Ectodermal cell (in vitro differentiated cells): ENCODE measurements around the gene RASA1.

Experiments
- H3K27ac ChIP-seq: 2 replicates; pipeline ENCODE4 v1.7.0; 2013; ENCODE audit warnings: mild to moderate bottlenecking, low read depth, low read length; ENCODE audit not compliant: insufficient read depth, poor library complexity, severe bottlenecking
- H3K27me3 ChIP-seq: 2 replicates; pipeline ENCODE4 v1.7.0; 2013; ENCODE audit warnings: mild to moderate bottlenecking, low read length; ENCODE audit not compliant: insufficient read depth, control insufficient read depth, poor library complexity, severe bottlenecking
- H3K36me3 ChIP-seq: one replicate; pipeline ENCODE4 v1.7.0; 2013; ENCODE audit warnings: low read length; ENCODE audit not compliant: control insufficient read depth, insufficient read depth
- H3K4me1 ChIP-seq: one replicate; pipeline ENCODE4 v1.7.0; 2013; ENCODE audit warnings: low read length; ENCODE audit not compliant: control insufficient read depth, insufficient read depth
- H3K4me3 ChIP-seq: 2 replicates; pipeline ENCODE4 v1.7.0; 2013; ENCODE audit warnings: low read depth, low read length, control low read depth; ENCODE audit not compliant: insufficient read depth
- H3K9me3 ChIP-seq: 2 replicates; pipeline ENCODE4 v1.7.0; 2013; ENCODE audit warnings: mild to moderate bottlenecking, low read length, moderate library complexity; ENCODE audit not compliant: control insufficient read depth
- WGBS, 2 experiments: methylation state at CpG; one replicate each; pipeline ENCODE4 v1.1.7; 2013; ENCODE audit warnings: missing lambda C conversion rate in 2 of 2; 5-methylcytosine and 5-hydroxymethylcytosine counted together

Gene RASA1

GRCh38 chr5:87434461-87434860 lies 166.8 kb downstream of the RASA1 start:
- no CpG with 5 or more reads among the region's 1 CpG for WGBS, 2 experiments
- Histone ChIP-seq H3K27me3 (no peaks in the 10 kb centered on the region), H3K36me3 (no peaks in the 10 kb centered on the region), H3K4me1 (no peaks in the 10 kb centered on the region), H3K9me3 (no peaks in the 10 kb centered on the region), H3K4me3 (no peak overlapping the region), H3K27ac (no peak overlapping the region)

- H3K27ac ChIP-seq = no peak overlapping the region
- H3K27me3 ChIP-seq = no peaks in the 10 kb centered on the region
- no peaks in the 10 kb centered on the region for H3K36me3 ChIP-seq
- WGBS, 2 experiments = 82 to 96% methylated on average over 1 of the region's 2 CpGs
- no peaks in the 10 kb centered on the region for H3K4me1 ChIP-seq
- no peaks in the 10 kb centered on the region for H3K9me3 ChIP-seq
- H3K4me3 ChIP-seq = no peak overlapping the region
These were observed 167.5 kb downstream of the RASA1 start for GRCh38 chr5:87435144-87435694.

GRCh38 chr5:87437724-87438123 lies 170.0 kb downstream of the RASA1 start:
- Histone ChIP-seq H3K9me3 (no peaks in the 10 kb centered on the region), H3K4me1 (no peaks in the 10 kb centered on the region), H3K27ac (no peak overlapping the region), H3K27me3 (no peaks in the 10 kb centered on the region), H3K4me3 (no peak overlapping the region), H3K36me3 (no peaks in the 10 kb centered on the region)
- WGBS, 2 experiments = no CpG with 5 or more reads among the region's 1 CpG

DNA sequence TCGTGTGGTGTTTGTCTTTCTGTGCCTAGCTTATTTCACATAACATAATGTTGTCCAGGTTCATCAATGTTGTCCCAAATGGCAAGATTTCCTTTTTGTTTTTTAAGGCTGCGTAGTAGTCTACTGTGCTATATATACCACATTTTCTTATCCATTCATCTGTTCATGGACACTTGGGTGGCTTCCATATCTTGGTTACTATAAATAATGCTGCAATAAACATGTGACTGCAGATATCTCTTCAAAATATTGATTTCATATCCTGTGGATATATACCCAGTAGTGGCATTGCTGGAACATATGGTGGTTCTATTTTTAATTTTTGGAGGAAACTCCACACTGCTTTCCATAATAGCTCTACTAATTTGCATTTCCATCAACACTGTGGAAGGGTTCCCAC lies 170.5 kb downstream of the RASA1 start:
- H3K4me3 ChIP-seq = no peak overlapping the region
- H3K36me3 ChIP-seq = no peaks in the 10 kb centered on the region
- no peak overlapping the region for H3K27ac ChIP-seq
- no peaks in the 10 kb centered on the region for H3K4me1 ChIP-seq
- 90 to 100% methylated on average over 1 to 2 of the region's 2 CpGs for WGBS, 2 experiments
- H3K27me3 ChIP-seq = no peaks in the 10 kb centered on the region
- H3K9me3 ChIP-seq = no peaks in the 10 kb centered on the region
